ELR (cell line): ENCODE data around the gene LURAP1L.

Experiments
- DNase-seq: peaks from one replicate; pipeline ENCODE4 v3.0.0-alpha.2; 2015; ENCODE audit warnings: low read depth

Gene LURAP1L

GRCh38 chr9:12813533-12813932, 38.7 kb downstream of the LURAP1L start:
- DNase-seq: peak; percentile 25

DNA sequence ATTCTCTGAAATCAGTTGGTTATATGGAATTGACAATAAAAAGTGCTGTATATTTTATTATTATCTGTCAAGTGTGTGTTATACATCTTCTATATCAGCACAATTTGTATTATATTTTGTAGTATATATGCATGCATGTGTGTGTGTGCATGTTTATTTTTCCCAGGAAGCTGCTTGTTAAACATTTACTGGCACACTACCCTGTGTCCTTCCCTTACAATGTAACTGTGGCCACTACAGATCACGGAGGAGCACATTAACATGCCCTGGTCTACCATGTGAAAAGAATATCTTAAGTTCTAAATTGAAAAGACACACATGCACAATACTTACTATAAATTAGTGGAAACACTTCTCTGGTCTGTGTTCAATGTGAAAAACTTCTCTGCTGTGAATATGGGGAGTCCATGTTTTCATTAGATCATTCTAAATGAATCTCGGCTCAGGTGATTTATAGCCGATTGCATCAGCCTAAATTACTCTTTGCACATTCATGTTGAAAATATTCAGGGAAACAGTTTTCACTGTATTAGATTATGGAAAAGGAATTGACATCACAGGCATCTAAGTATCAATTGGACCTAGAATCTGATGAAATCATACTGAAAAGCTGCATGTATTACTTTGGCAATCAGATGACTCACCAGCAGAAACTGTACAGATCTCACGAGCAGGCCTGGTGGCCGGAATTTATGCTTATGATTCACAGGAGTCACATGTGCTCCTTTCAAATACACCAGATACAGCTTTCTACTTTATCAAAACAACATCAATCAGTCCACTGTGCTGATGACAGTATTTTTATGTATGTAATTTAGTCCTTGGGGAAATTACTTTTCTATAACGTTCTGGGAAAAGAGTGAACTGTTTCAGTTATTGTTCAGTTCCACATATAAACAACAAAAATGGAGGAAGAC, 39.4 kb downstream of the LURAP1L start:
- peak; percentile 100 for DNase-seq

DNA sequence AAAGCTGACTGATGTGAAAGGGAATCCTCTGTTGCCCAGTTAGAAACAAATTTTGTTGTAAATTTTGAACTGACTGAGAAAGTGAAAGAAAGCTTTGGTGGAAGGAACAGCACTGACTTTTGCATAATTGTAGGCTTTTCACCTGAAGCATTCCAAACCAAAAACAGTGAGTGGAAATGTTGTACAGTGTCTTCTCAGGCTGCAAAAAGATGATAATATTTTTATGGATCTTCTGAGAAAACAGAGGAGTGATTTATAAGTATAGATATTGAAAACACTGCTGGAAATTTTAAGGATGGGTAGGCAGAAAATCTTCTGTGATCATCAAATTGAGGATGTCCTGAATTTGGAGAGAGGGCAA, 40.0 kb downstream of the LURAP1L start:
- no peak for DNase-seq

GRCh38 chr9:12815888-12816287, 41.1 kb downstream of the LURAP1L start:
- peak; percentile 78 for DNase-seq

DNA sequence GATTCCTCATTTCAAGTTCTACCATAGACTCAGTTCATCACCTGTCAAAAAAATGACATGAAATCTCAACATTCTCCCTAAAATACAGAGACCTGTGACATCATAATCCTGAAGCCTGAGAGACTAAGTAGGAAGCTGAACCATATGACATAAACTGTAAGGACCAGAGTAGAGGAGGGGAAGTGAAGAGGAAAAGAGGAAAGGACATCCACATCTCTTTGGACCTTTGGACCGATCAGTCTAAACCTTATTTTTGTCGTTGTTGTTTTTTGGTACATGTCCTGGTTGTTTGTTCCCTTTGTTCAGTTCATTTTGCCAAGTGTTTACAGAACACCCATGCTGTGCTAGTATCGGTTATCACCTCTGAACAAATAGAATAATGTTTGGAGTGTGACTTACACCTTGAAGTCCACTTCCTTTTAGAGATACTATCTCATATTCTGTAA, 41.9 kb downstream of the LURAP1L start:
- no peak for DNase-seq

DNA sequence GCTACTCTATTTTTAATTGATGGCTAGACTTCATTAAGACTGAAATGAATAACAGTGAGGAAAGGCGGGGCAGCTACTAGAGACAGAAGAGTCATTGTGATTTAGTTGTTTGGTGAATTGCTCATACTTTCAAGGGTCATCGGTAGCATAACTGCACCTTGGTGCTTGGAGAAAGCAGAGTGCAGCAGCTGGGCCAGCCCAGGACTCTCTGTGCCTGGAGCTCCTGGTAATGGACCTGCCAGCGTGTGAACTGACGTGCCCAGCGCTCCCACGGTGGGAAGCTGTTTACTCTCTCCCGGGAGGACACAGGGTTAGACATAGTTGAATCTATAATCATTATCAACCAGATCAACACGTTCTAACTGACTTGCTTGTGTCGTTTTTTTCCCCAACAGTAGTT, 42.9 kb downstream of the LURAP1L start:
- DNase-seq: peak; percentile 58

DNA sequence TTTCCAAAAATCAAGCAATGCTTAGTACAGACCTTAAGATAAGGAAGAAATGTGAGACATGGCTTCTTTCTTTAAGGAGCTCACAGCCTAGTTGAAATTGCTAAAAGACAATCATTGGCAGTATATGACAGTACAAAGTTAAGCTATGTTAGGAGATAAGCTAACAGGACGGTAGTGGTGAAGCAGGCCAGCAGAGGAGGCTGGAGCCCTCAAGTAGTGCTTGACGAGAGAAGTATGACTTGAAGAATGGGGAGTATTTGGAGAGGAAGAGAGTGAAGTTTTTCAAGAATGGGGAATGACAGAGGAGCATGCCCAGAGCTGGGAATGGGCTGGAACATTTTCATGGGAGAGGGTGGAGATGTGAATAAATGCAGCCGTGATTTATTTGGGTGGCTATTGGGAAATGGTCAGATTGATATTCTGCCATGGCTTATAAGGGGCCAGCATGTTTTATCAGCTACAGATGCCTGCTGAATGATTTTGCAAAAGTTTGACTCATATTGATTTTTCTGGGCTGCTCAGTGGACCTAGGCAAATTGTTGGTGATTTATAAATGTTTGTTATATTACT, 43.7 kb downstream of the LURAP1L start:
- peak; percentile 40 for DNase-seq

- peak; percentile 39 for DNase-seq
Observed at GRCh38 chr9:12819436-12820185, 44.8 kb downstream of the LURAP1L start.

DNA sequence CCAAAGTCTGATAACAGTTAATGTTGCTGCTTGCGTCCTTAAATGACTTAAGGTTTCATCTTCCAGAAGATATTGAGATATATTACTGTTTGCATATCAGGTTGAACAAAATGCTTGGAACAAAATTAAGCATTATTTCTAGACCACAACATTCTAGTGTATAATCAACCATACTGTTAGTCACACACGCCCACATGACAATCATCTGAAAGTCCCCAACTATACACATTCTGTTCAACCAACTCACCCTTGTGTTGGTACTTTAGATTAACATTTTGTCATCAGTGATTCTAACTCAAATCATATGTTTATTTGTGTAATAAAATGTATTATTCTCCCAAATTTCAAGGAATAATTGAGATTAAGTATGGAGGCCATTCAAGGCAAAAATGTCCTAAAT, 47.3 kb downstream of the LURAP1L start:
- peak; percentile 52 for DNase-seq

DNA sequence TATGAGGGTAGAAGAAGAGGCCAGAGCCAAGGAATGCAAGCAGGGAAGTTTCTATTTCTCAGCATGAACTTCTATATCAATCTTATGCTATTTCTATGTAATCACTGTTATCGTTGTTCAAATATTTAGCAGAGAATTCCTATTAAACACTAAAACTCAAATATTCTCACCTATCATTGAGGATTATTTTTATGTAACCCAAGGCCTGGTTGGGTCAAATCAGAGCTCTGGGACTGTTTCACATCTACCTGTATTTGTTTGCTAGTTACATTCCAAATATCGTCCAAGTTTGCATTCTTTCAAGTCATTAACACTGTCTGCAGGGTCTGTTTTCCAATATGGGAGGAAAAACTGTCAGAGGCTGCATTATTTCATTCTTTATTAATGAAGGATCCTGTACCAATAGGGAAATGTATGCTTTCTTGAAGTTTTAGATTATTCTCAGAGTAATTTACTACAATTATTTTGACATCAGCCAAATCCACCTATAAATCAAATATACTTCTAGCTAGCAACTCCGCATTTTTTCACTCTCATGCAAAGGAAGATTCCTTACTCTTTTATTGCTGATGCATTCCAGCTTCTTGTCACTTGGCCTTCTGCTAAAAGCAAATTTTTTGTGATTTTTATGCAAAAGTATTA, 52.2 kb downstream of the LURAP1L start:
- no peak for DNase-seq

DNA sequence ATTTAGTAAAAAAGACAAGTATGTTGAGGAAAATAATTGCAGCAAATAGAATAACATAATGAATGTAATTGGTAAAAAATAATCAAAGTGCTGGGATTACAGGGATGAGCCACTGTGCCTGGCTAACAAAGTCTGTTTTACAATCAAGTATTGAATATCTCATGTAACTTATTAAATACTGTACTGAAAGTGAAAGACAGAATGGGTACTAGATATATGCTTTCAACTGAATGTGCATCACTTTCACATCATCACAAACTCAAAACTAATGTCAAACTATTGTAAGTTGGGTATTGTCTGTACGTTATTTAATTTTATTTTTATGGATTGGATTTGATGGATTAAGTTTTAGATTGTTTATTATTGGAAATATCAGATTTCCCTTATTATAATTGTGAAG, 58.9 kb downstream of the LURAP1L start:
- no peak for DNase-seq

GRCh38 chr9:12838546-12838945, 63.7 kb downstream of the LURAP1L start:
- DNase-seq: no peak

DNA sequence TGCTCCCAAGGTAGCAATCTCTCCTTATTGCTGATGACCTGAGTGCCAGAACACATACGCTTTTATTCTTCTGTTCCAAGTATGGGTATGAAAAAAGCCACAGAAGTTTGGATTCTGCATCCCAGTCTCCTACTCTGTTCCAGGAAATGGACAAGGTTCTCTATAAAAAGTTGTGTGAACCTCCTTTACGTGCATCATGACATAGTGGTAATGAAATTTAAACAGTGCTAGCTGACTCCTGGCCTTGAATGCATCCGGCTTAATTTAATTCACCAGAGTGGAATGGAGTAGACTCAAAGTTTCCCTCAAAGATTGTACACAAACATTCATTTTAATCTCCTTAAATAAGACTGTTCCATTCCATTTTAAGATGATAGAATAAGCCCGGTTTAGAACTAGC, 68.9 kb downstream of the LURAP1L start:
- no peak for DNase-seq

DNA sequence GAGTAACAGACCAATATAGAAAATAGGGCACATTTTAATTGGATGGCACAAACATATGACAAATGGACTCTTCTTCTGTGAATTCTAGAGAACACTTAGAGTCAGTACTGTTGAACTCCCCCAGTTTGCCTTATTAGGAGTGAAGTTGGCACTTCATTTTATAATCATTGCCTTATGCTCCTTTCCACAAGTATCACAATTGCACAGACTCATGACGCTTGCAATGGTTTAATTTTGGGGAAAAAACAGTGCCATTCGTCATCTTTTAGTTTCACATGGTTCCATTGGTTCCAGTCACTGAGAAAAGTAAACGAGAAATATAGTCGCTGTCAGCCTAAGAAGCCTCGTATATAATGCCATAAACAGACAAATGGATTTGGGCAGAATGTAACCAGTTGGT, 71.2 kb downstream of the LURAP1L start:
- no peak for DNase-seq

GRCh38 chr9:12847561-12847960, 72.7 kb downstream of the LURAP1L start:
- no peak for DNase-seq

DNA sequence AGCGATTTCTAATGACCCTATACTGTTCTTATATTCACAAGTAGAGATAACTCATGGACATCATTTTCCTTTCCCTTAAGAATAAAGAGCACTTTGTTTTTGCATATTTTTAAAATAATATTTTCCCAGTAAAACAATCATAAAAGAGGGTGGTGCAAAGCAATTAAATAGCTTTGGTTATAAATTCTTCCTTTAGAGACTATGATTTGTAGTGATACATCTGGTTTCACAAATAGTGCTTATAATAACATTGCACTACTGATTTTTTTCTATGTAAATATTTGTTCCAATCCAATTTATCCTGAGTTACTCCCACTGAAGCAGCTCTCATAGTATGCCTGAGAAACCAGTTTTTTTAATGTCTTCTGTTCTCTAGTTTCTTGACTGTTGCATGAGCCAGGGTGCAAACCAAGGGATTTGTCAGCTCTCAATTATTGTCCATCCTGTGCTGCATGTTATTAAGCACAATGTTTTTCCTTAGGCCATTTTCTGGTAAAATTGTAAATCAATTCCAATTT, 74.7 kb downstream of the LURAP1L start:
- DNase-seq: no peak

GRCh38 chr9:12851341-12852090, 76.7 kb downstream of the LURAP1L start:
- DNase-seq: no peak

- DNase-seq: peak; percentile 33
Observed at GRCh38 chr9:12853051-12853450, 78.2 kb downstream of the LURAP1L start.

DNA sequence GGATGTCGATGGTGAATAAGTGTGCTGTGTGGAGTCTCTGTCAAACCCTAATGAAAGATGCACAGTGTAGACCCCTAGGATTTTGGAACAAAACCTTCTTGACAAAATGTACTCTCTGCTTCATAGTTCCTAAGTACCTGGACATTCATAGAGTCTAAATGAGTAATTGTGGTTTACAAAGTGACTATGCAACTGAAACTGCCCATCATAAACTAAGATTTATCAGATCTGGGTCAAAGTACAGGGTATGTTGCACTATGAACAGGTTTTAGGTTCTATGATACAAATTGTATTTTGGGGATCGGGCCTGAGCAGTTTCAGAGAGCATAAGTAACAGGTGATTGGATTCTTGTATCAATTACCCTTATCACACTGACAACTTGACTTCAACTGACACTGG, 79.4 kb downstream of the LURAP1L start:
- peak; percentile 24 for DNase-seq

DNA sequence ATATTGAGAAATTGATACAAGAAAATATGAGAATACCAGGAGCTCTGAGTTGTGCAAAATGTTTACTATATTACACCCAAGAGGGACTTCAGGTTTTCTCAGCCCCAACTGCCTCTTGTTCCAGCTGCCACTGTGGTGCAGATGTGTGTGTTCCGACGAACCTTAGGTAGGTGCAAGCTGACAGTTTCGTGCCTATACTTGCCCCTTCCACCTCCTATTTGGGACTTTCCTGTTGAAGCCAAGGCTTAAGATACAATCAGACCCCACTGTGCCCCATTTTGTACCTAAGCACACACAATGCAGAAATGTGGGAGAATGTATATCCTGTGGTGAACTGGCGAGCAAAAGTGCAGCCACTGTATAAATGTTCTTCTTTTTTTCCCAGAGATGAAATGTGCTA, 80.2 kb downstream of the LURAP1L start:
- DNase-seq: no peak

- DNase-seq: no peak
Observed at GRCh38 chr9:12856603-12857002, 81.8 kb downstream of the LURAP1L start.
